ENCODE measurements around the gene MEGF9. TPM values are rescaled to one million over a fixed set of nuclear protein-coding genes. Genes with fewer than 3 reads are reported as not detected.
A peak's percentile ranks its signal among the peaks of the same experiment; 100 is the strongest.

Gene MEGF9
- total RNA-seq: 22.1 and 23.4 TPM in 2 replicates
- long read RNA-seq, partial matches to known transcripts: 3 of 6 reads
- long read RNA-seq, other reads (novel, unspliced or antisense): 3 of 6 reads

- Mint-ChIP-seq H3K9me3 (ENCODE audit: low read depth) (no peaks in the 10 kb centered on the region), H3K36me3 (ENCODE audit: insufficient read depth) (peaks cover 2% of the 10 kb centered on the region), H3K27ac (peak within 1 kb of the TSS; percentile 93), H3K4me3 (ENCODE audit: low read depth) (peak within 1 kb of the TSS; percentile 89), H3K27me3 (no peaks in the 10 kb centered on the region), H3K4me1 (ENCODE audit: low read depth) (peaks cover 39% of the 10 kb centered on the region)
- peak; percentile 95 for DNase-seq (ENCODE audit: low spot score, unreplicated experiment)
- TF ChIP-seq CTCF (IDR thresholded peaks at IDR 0.05; ENCODE audit: unreplicated experiment): no peak
Measured at GRCh38 chr9:120714088-120714845, at the start of gene MEGF9. TSS of gene MEGF9 (minus strand) at chr9:120714470. CDS start at chr9:120714358, 112 bp downstream.

- Mint-ChIP-seq H3K27me3 (no peaks in the 10 kb centered on the region), H3K36me3 (ENCODE audit: insufficient read depth) (peaks cover 5% of the 10 kb centered on the region), H3K4me3 (ENCODE audit: low read depth) (no peak overlapping the region), H3K27ac (no peak overlapping the region), H3K4me1 (ENCODE audit: low read depth) (no peaks in the 10 kb centered on the region), H3K9me3 (ENCODE audit: low read depth) (no peaks in the 10 kb centered on the region)
- TF ChIP-seq CTCF (IDR thresholded peaks at IDR 0.05; ENCODE audit: unreplicated experiment): no peak
- DNase-seq (ENCODE audit: low spot score, unreplicated experiment): no peak
Measured at GRCh38 chr9:120761006-120761405, 46.7 kb upstream of the MEGF9 start.

GRCh38 chr9:120759755-120760400 is 45.6 kb upstream of the MEGF9 start:
- Mint-ChIP-seq H3K27me3 (no peaks in the 10 kb centered on the region), H3K4me1 (ENCODE audit: low read depth) (no peaks in the 10 kb centered on the region), H3K9me3 (ENCODE audit: low read depth) (no peaks in the 10 kb centered on the region), H3K27ac (no peak overlapping the region), H3K36me3 (ENCODE audit: insufficient read depth) (peaks cover 5% of the 10 kb centered on the region), H3K4me3 (ENCODE audit: low read depth) (no peak overlapping the region)
- no peak for DNase-seq (ENCODE audit: low spot score, unreplicated experiment)
- no peak for TF ChIP-seq CTCF (IDR thresholded peaks at IDR 0.05; ENCODE audit: unreplicated experiment)

- no peak for DNase-seq (ENCODE audit: low spot score, unreplicated experiment)
- Mint-ChIP-seq H3K36me3 (ENCODE audit: insufficient read depth) (peaks cover 2% of the 10 kb centered on the region), H3K9me3 (ENCODE audit: low read depth) (no peaks in the 10 kb centered on the region), H3K27ac (no peak overlapping the region), H3K4me1 (ENCODE audit: low read depth) (no peaks in the 10 kb centered on the region), H3K27me3 (no peaks in the 10 kb centered on the region), H3K4me3 (ENCODE audit: low read depth) (no peak overlapping the region)
- TF ChIP-seq CTCF (IDR thresholded peaks at IDR 0.05; ENCODE audit: unreplicated experiment): no peak
Measured at GRCh38 chr9:120758544-120758943, 44.3 kb upstream of the MEGF9 start.

GRCh38 chr9:120757026-120757913 is 43.0 kb upstream of the MEGF9 start:
- Mint-ChIP-seq H3K27ac (no peak overlapping the region), H3K27me3 (no peaks in the 10 kb centered on the region), H3K4me1 (ENCODE audit: low read depth) (no peaks in the 10 kb centered on the region), H3K4me3 (ENCODE audit: low read depth) (no peak overlapping the region), H3K36me3 (ENCODE audit: insufficient read depth) (peaks cover 2% of the 10 kb centered on the region), H3K9me3 (ENCODE audit: low read depth) (no peaks in the 10 kb centered on the region)
- TF ChIP-seq CTCF (IDR thresholded peaks at IDR 0.05; ENCODE audit: unreplicated experiment): no peak
- no peak for DNase-seq (ENCODE audit: low spot score, unreplicated experiment)
